ENCODE results near the gene CD274. TPM values are rescaled to one million over a fixed set of nuclear protein-coding genes. Genes with fewer than 3 reads are reported as not detected.

Gene CD274
- total RNA-seq, result 0.31 TPM

GRCh38 chr9:5450359-5451091 is at the start of gene CD274:
TSS of gene CD274 (plus strand) at chr9:5450542. CDS start at chr9:5456114, 5,572 bp downstream.

GRCh38 chr9:5437254-5438216 is 12.8 kb upstream of the CD274 start, which contains the start of gene PLGRKT:
TSS of gene PLGRKT (minus strand) at chr9:5437925. CDS start at chr9:5431977, 5,948 bp downstream.

GRCh38 chr9:5510360-5510931 is 60.1 kb downstream of the CD274 start, which contains the start of gene PDCD1LG2:
TSS of gene PDCD1LG2 (plus strand) at chr9:5510531. CDS start at chr9:5522547, 12,016 bp downstream.

Other genes starting within 250 kb of the CD274 start
- gene INSL4, start 219.1 kb upstream of the CD274 start, total RNA-seq, result not detected
- gene RLN2, start 145.8 kb upstream of the CD274 start, total RNA-seq, result not detected
- gene RLN1, start 110.7 kb upstream of the CD274 start, total RNA-seq, result 1.3 TPM
- 16.0 TPM for gene PLGRKT, start 12.6 kb upstream of the CD274 start, total RNA-seq
- gene PDCD1LG2, start 60.0 kb downstream of the CD274 start, total RNA-seq, result 0.63 TPM
- gene RIC1, start 178.6 kb downstream of the CD274 start, total RNA-seq, result 54.1 TPM